ENCODE data around the gene EPN2. TPM values are rescaled to one million over a fixed set of nuclear protein-coding genes. Genes with fewer than 3 reads are reported as not detected.
"Not testable (repeated sequence)": the region's sequence is repeated elsewhere in the genome, so short reads cannot be mapped to it uniquely, and the experiment has no call there.

Gene EPN2
- 4.7 and 5.4 TPM in 2 replicates for total RNA-seq

DNA sequence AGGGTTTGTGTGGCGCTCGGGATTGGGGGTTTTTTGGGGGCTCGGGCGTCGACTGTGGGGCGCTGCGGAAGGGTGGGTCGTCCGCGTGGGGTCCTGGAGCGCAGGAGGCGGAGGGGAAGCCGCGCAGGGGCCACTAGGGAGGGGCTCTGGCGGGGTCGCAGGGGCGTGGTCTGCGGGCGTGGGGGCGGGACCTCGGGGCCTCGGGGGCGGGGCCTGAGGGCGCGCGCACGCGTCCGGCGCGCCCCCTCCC is at the start of gene EPN2:
TSS of gene EPN2 (plus strand) at position 228 of the 250 bp plus-strand sequence. CDS start 45,754 bp downstream, outside the sequence.
- intact Hi-C loops (cut with micrococcal nuclease): not testable (repeated sequence)

DNA sequence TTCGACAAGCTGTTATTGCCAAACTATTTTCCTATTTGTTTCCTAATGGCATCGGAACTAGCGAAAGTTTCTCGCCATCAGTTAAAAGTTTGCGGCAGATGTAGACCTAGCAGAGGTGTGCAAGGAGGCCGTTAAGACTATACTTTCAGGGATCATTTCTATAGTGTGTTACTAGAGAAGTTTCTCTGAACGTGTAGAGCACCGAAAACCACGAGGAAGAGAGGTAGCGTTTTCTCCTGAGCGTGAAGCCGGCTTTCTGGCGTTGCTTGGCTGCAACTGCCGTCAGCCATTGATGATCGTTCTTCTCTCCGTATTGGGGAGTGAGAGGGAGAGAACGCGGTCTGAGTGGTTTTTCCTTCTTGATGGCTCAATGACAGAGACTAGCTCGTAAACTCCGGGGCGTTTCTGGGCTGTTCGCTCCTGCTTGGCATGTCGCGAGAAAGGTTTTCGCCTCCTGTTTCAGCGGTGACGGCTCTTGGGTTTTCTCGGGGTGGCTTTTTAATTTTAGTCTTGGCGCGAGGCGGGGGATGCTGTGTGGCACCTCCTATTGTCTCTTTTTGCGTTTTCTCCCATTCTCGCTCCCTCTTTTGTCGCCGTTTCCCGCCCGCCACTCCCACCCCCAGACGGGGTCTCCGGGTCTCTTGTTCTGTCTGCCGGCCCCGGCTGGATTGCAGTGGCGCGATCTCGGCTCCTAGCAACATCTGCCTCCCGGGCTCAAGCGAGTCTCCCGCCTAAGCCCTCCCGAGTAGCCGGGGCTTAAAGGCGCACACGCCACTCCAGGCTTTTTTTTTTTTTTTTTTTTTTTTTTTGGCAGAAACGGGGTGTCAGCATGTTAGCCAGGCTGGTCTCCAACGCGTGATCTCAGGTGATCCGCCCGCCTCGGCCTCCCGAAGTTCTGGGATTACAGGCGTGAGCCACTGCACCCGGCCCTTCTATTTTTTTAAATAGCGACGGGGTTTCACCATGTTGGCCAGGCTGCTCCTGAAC is 49.0 kb upstream of the EPN2 start:
- intact Hi-C loops (cut with micrococcal nuclease): not testable (repeated sequence)

DNA sequence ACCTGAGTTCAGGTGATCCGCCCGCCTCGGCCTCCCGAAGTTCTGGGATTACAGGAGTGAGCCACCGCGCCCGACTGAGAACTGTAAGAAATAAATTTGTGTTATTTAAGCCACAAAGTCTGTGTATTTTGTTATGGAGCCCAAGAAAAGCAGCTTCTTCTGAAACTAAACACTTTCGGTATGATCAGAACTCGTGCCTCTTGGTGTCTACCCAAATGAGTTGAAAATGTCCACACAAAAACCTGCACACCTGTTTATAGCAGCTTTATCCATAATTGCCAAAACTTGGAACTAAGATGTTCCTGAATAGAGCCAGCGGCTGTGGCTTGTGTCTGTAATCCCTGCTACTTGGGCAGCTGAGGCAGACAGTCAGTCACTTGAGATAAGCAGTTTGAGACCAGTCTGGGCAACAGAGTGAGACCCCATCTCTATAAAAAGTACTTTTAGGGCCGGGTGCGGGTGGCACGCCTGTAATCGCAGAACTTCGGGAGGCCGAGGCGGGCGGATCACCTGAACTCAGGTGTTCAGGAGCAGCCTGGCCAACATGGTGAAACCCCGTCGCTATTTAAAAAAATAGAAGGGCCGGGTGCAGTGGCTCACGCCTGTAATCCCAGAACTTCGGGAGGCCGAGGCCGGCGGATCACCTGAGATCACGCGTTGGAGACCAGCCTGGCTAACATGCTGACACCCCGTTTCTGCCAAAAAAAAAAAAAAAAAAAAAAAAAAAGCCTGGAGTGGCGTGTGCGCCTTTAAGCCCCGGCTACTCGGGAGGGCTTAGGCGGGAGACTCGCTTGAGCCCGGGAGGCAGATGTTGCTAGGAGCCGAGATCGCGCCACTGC is 48.1 kb upstream of the EPN2 start:
- intact Hi-C loops (cut with micrococcal nuclease): not testable (repeated sequence)

DNA sequence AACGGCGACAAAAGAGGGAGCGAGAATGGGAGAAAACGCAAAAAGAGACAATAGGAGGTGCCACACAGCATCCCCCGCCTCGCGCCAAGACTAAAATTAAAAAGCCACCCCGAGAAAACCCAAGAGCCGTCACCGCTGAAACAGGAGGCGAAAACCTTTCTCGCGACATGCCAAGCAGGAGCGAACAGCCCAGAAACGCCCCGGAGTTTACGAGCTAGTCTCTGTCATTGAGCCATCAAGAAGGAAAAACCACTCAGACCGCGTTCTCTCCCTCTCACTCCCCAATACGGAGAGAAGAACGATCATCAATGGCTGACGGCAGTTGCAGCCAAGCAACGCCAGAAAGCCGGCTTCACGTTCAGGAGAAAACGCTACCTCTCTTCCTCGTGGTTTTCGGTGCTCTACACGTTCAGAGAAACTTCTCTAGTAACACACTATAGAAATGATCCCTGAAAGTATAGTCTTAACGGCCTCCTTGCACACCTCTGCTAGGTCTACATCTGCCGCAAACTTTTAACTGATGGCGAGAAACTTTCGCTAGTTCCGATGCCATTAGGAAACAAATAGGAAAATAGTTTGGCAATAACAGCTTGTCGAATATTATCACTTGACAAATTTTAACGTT is 47.3 kb upstream of the EPN2 start:
- intact Hi-C loops (cut with micrococcal nuclease): not testable (repeated sequence)

DNA sequence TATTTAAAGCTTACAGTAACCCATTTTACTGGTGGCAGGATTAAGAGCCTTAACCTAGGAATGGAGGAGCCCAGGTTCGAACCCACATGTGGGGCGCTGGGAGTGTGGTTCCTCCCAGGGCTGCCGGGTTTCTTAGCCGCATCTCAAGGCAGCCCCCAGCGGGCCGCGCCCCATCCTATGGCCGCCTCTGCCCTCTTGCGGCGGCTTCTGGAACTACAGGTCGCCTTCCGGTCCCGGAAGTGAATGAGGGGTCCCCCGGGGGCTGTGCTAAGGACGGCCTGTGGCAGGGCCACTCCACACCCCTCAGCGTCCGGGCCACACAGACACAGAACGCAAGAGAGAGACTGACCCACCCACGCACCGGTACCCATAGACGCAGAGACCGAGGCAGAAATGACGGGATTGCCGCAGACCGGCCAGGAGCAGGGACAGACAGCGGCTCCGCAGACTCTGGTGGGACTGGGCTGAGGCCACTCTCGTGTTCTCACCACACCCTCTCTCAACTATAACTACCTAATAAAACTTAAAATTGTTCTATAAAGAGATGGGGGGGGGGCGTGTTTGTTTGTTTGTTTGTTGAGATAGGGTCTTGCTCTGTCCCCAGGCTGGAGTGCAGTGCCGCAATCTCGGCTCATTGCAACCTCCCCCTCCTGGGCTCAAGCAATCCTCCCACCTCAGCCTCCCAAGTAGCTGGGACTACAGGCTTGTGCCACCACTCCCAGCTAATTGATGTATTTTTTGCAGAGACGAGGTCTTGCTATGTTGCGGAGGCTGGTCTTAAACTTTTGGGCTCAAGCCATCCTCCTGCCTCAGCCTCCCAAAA is 40.6 kb upstream of the EPN2 start:
- intact Hi-C loops (cut with micrococcal nuclease): not testable (repeated sequence)

DNA sequence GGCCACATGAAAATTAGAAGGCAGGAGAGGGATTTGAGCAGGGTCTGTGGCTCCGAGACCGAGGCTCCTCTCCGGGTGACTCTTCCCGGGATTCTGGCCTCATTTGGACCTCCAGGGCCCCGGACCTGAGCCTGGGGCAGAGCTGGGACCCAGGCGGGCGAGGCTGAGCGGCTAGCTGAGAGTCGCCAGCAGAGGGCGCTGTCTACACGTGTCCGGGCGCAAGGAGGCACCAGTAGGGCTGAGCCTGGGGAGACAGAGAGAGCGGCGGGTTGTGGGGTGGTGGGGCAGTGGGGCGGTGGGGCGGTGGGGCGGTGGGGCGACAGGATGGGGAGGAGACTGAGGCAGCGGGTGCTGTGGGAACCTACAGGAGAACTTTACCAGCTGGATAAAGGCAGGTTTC is 34.7 kb upstream of the EPN2 start:
- intact Hi-C loops (cut with micrococcal nuclease): not testable (repeated sequence)

DNA sequence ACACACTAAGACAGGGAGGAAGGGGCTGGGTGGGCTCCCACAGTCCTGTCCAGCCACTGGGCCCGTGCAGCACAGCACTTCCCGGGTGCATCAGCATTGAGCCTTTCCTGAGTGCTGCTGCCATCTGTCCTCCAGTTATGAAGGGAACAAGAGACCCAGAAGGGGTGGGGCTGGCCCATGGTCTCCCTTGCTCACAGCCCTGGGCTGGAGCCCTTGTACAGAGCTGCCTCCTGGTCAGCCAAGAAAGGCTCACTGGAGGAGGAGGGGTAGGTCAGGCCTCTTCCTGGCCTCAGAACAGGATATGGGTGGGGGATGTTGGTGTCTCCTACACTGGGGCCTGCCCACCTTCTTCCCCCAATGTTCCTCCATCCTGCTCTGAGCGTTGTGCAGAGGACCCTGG is 33.7 kb upstream of the EPN2 start:
- intact Hi-C loops (cut with micrococcal nuclease): not testable (repeated sequence)

DNA sequence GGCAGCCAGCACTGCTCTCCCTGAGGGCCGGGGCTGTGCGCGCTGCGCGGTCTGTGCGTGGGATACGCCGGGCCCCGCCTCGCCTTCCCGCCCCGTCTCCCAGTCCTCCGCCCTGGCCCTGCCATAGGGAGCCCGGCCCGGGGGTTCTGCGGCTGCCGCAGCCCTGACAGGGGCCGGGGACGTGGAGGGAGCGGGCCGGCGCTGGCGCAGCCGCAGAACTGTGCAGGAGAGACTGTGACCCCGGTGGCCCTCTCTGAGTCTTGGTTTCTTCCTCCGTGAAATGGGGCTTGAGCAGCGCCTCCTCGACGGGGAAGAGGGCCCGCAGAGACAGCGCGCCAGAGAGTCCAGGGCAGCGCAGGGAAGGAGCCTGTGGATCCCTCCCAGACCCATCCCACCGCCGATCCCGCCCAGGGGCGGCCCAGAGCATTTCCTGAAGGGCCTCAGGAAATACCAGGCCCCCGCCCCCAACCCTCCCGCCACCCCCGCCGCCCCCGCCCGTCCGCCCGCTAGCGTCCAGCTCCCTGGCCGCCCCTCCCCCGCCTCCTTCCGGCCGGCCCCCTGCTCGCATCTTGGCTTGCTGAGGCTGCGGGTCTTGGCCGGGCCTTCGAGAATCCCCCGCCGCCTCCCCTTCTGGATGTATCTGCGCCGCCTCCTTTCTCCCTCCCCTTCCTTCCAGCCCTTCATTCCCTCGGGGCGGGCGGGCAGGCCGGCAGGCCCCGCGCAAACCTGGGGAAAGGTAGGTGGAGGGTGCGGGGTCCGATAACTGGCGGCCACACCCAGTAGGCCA is 21.9 kb upstream of the EPN2 start:
- intact Hi-C loops (cut with micrococcal nuclease): not testable (repeated sequence)

DNA sequence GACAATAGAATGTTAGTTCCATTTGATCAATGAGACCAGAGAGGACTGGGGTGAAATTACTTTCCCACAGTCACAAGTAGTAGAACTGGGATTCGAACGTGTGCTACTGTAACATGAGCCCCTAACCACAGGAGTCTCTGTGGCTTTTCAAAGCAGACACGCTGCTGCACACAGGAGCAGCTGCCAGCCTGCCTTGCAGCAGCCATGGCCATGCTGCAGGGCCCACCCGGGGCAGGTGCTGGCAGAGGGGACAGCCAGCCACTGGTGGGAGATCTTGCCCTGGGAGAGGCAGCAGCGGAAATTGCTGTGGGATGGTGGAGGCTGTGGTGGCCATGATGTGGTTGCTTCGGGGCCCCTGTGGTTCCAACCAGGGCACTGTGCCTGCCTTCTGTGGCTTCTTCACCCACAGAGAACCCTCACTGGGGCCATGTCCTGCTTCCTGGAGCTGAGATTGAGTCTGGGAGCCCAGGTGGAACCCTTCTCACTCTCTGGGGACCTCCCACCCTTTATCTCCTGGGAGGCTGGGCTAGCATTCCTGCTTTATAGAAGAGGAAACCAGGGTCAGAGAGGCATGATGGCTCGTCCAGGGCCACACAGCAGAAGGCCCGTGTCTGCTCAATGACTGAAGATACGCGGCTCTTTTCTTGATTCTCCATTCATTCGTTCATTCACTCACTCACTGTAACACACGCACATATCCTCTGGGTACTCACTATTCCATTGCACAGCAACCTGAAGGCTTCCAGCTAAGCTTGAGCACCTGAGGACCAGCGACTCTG is 20.8 kb upstream of the EPN2 start:
- intact Hi-C loops (cut with micrococcal nuclease): not testable (repeated sequence)

DNA sequence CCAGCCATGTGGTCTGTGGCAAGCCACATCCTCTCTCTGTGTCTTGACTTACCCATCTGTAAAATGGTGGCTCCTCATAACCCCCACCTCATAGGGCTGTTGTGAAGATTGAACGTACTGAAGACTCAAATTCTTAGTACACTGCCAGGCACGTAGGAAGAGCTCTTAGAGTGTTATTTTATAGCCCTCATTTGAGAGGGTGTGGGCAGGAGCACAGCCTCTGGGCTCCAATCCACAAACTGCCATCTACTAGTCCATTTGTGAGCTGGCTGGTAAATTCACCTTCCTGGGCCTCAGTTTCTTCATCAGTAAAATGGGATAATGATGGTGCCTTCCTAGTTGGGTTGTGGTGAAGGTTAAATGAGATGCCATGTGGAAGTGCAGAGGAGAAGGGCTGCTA is 18.3 kb upstream of the EPN2 start:
- intact Hi-C loops (cut with micrococcal nuclease): not testable (repeated sequence)

DNA sequence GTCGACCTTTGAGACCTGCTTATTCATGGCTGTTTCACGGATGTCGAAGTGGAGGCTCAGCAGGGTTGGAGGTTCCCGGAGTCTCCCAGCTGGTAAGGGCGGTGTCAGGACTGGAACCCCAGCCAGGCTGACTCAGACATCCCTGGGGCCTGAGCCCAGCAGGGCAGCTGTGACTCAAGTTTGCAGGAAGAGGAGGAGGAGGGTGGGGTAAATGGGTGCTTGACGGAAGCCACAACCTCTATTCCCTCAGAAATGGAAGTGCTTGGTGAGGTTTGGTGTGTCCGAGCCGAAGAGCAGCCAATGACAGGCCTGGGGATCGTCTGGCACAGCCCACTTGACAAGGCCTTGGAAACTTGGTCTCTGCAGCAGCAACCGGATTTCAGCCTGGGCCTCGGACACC is 17.8 kb upstream of the EPN2 start:
- intact Hi-C loops (cut with micrococcal nuclease): not testable (repeated sequence)

DNA sequence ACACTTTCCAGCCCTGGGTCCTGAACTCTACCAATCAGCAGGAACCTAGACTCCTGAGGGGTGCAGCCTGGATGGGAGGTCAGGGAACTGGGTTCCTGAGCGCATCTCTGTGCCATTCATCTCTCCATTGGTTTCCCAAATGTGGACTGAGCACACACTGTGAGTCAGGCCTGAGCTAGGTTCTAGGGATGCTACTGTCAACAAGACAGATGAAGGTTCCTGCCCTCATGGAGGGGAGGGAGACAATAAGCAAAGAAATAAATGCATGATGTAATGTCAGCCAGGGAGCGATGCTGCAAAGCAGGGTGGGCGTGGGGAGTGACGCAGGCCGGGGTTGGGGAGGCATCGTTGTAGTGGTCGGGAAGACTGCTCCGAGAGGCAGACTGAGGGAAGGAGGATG is 17.0 kb upstream of the EPN2 start:
- intact Hi-C loops (cut with micrococcal nuclease): not testable (repeated sequence)

DNA sequence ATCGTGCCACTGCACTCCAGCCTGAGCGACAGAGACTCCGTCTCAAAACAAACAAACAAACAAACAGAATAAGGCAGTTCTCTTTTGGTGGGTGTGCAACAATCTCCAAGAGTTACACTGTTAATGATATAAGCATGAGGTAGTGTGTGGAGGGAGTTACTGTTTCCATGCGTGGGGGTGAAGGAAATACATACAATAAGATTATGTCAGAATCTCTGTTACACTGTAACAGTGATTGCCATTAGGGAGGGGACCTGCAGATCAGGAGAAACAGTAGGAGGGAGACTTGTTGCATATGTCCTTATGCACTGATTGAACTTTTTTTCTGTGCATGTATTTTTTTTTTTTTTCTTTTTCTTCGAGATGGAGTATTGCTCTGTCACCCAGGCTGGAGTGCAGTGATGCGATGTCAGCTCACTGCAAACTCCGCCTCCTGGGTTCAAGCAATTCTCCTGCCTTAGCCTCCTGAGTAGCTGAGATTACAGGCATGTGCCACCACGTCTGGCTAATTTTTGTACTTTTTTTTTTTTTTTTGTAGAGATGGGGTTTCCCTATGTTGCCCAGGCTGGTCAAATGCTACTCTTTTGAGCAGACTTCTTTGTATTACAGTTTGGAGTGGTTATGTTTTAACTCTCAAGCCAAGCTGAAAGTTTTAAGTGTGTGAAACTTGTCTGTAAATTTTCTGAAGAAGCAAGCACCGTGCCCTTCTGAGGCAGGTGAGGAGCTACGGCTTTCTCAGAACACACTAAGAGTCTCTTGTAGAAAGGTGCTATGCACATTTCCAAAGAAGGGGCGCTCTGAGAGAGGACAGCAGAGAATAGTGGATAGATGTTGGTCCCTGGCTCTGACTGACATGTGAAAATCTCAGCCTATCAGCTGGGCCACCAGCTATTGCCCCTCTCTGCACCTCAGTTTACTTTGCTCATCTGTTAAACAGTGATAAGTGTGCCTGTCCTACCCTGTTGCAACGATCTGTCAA is 10.3 kb upstream of the EPN2 start:
- intact Hi-C loops (cut with micrococcal nuclease): not testable (repeated sequence)

DNA sequence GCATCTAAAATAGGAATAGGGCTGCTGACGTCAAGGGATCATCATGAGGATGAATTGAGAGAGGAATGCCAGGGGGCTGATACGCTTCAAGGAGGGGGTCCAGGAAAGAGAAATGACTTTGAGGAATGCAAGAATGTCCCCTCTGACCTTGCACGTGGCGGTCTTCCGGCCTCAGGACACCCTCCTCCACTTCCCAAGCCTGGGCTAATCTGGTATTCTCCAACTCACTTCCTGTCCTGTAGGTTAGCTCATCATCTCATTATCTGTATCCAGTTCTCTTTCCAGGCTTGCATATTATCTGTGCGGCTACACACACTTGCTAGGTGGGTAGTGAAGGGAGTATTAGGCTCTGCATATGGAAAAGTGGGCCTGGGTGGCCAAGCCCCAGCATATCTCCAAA is 2.5 kb upstream of the EPN2 start:
- intact Hi-C loops (cut with micrococcal nuclease): not testable (repeated sequence)

DNA sequence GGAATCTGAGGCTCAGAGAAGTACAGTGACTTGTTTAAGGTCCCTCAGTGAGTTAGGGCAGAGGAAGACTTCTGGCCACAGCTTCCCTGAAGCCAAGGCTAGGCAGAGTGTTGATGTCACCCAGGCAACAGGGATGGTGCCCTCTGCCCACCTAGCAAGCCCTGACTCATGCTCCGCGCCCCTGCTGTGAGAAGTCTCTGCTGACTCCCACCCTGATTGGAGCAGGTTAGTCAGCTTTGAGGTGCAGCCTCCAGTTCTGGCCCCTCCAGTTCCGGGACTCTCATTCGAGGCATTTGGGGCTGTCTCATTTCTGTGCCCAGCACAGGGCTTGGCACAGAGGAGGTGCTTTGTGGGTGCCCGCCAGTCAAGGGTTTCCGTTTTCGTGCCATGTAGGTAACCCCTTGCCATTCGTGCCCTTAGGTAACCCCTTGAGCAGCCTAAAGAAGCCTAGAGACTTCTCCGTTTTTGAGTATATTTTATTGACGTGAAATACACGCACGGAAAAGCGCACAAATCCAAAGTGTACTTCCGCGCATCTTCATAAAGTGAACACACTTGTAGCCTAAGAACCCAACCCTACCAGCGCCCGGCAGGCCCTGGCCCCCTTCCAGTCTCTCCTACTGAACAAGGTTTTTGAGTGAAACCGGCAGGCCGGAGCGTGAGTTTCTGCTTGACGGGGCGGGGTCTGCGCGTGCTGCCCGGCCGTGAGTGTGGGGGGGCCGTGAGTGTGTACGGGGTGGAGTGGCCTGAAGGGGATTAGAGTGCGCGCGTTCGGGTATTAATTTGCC is 621 bp upstream of the EPN2 start:
- intact Hi-C loops (cut with micrococcal nuclease): not testable (repeated sequence)

DNA sequence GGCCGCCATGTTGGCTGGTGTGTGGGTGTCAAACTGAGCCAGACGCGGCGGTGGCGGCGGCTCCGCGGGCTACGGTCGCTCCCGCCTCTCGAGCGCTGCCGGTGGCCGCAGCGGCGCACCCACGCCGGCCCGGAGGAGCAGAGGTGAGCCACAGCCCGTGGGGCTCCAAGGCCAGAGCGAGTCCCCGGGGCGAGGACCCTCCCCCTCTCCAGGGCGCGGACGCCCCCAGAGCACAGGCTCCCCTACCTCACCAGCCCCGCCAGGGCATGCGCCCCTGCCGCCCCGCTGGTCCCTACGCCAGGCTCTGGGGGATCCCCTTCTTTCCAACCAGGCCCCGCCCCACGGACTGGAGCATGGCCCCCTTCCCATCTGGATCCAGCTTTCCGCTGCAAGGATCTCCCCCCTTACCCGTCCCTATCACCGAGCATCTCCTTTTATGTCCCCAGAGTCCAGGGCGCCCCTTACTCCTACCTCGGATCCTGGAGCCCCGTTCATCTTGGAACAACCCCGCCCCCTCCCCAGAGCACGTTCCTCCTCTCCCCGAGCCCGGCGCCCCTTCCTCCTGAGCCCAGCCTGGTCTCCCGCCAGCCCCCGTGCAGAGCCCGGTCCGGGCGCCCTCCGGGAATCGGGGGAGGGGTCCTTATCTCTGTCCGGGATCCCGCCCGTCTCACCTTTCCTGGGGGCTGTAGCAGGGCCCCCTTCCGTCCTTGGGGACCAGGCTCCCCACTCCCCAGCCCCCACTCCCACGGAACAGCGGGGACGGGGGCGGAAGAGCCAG is 412 bp downstream of the EPN2 start:
- intact Hi-C loops (cut with micrococcal nuclease): no loop called here

DNA sequence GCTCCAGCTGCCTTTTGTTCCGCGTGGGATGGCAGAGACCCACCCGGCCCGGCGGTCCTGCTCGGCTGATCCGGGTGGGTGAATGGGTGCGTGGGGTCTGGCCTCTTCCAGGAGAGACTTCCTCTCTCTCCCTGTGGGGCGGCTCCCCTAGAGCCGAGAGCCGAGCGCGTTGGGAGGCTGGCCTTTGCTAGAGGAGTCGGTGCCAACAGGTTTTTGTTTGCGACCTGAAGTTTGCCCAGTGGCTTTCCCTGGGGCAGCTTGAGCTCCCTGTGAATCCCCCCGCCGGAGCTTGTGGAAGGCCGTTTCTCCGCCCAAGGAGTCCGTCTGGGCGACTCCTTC is 970 bp downstream of the EPN2 start:
- intact Hi-C loops (cut with micrococcal nuclease): no loop called here
